C1 segment of cervical spinal cord (tissue), 14 donors: ENCODE results near the gene ARHGAP21.

Source experiments
- DNase-seq, 14 donors: peaks; one replicate each; lab custom pipeline; 2025; lab: John Stamatoyannopoulos, UW

ARHGAP21 gene

DNA sequence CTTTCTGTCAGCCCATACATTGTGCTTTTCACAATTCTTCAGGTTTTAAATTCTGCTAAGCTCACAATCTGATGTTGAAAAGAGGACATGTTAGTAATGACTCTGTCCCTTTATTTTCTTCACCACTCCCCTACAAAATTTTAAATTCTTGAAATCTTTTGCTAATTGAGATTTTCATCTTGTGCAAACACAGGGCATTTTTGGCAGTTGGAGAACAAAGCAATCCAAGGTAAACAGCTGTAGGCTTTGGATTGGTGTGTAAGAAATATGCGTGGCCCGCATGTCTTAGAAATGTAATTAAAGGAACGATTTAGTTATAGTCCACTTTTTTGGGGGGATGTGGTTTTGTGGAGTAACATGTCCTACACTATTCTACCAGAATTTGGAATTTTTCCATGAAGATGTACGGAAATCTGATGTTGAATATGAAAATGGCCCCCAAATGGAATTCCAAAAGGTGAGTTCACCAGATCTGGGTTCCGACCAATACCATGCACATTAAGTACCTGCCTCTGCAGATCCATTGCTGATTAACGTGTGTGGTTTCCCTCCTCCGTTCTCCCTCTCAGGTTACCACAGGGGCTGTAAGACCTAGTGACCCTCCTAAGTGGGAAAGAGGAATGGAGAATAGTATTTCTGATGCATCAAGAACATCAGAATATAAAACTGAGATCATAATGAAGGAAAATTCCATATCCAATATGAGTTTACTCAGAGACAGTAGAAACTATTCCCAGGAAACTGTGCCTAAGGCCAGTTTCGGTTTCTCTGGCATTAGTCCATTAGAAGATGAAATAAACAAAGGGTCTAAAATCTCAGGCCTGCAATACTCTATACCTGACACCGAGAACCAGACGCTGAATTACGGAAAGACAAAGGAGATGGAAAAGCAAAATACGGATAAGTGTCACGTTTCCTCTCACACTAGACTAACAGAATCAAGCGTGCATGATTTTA lies 181.1 kb downstream of the ARHGAP21 start:
- DNase-seq: no peak

DNA sequence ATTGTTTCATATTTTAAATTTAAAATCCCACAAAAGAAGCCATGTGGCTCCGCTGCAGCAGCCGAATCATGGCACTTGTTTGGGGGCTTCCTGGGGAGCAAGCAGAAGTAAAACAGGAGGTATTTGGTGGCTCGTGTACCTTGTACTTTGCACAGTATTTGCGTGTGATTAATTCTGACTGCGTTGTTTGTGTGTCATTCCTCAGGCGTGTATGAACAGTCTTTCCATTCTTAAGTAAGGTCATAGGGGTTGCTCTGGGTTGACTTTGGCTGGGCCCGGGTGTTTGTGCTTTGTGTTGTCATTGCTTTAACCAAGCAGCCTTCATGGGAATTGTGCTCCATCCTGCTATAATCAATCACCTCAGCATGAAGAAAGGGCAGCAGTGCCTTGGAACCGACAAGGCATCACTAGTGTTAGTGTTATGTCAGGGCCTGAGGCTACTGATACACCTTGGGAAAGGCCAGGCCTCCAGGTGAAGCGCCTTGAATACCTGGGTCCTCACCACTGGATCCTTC lies 182.4 kb downstream of the ARHGAP21 start:
- no peak for DNase-seq

DNA sequence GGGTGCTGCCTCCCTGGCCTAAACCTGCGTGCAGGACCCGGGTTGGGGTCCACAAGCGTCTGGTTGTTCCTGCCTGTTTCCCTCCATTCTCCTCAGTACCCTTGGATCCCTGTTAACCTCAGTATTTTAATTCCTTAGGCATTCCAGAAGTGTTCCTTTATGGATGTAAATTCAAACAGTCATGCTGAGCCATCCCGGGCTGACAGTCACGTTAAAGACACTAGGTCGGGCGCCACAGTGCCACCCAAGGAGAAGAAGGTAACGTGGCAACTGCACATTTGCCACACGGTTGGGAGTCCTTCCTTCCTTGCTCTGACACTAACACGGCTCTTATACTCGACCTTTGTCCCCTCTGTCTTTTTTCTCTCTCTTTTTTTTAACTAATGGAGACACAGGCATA lies 187.1 kb downstream of the ARHGAP21 start:
- no peak for DNase-seq

DNA sequence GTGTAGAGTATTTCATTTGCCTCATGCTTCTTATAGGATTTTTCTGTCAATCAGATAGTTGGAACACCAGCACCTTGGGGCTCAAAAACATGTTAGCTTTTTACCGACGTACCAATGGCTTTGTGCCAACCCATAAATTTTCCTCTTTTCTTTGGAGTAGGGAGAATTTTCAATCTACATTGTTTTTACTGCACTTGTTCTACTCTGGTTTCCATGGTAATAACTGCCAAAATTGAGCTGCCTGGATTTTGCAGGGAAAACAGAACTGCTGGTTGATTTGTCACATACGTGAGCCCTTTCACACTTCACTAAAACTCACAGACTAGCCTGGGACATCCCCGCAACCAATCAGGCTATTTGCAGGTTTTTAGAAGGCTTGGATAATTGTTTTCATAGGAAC lies 189.7 kb downstream of the ARHGAP21 start:
- DNase-seq: no peak
